H1 (cell line): Measurements from ENCODE around the gene NARS2.

ENCODE experiments used
- CHD7 ChIP-seq: fragments of 300-600 bp; sonication (generic); IDR thresholded peaks from 2 replicates; pipeline ENCODE4 v1.7.1; 2012; ENCODE audit warnings: low read length, moderate library complexity, mild to moderate bottlenecking, inconsistent platforms; ENCODE audit not compliant: insufficient replicate concordance
- CTCF ChIP-seq, 3 experiments: IDR thresholded peaks; 1 replicate in 2 of 3; 2 replicates in 1 of 3; pipeline versions ENCODE4 v1.5.1 to v1.6.1; 2011; ENCODE audit warnings: low read length in 3 of 3, mild to moderate bottlenecking in 3 of 3, inconsistent platforms in 2 of 3, low read depth in 1 of 3, moderate library complexity in 1 of 3; ENCODE audit not compliant: insufficient read depth in 1 of 3; ENCODE audit errors: control extremely low read depth in 1 of 3
- JUND ChIP-seq: IDR thresholded peaks from 2 replicates; pipeline ENCODE4 v1.6.1; 2011; ENCODE audit warnings: mild to moderate bottlenecking, improper control_type of control experiment, low read length
- POLR2AphosphoS5 ChIP-seq: IDR thresholded peaks from 2 replicates; pipeline ENCODE4 v1.6.1; 2011; ENCODE audit warnings: low read depth, low read length
- TCF12 ChIP-seq: IDR thresholded peaks from 2 replicates; pipeline ENCODE4 v1.6.1; 2011; ENCODE audit warnings: low read depth, mild to moderate bottlenecking, low read length

GRCh38 chr11:78574386-78575381 lies at the start of gene NARS2:
- TF ChIP-seq JUND (peak; percentile 75), POLR2AphosphoS5 (peak; percentile 83), CTCF (IDR thresholded peaks at IDR 0.05; ENCODE audit: control extremely low read depth in 1 of 3, insufficient read depth in 1 of 3, low read depth in 1 of 3, low read length in 3 of 3) (no peak), CHD7 (no peak), TCF12 (no peak)
